ENCODE measurements around the gene BABAM2. TPM values are rescaled to one million over a fixed set of nuclear protein-coding genes. Genes with fewer than 3 reads are reported as not detected.

Gene BABAM2
- total RNA-seq, 2 experiments from 2014 or later: 19.7 to 33.2 TPM

DNA sequence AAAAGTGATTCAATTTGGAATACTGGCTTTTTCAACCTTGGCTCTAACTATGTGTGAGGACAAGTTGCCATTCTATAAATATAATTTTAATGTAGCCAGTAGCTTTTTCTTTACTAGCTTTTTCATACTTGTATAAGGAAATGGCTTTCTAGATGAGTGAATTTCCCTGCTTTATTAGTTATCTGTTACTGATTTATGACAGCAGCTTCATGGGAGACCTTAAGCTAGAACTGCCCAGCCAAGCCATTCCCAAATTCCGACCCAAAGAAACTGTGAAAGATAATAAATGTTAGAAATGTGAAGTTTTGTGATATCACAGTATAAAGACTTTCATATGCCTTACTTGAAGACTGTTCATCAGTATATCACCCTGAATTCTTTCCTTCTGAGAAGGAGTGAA lies 32.3 kb downstream of the BABAM2 start:
- Histone ChIP-seq H3K9me2 (ENCODE audit: insufficient read depth, low read length) (no peaks in the 10 kb centered on the region), H3K79me2 (ENCODE audit: insufficient read depth, low read depth, low read length) (no peaks in the 10 kb centered on the region), H3K4me3 (ENCODE audit: low read depth, low read length, poor library complexity, severe bottlenecking) (no peak overlapping the region), H3K36me3 (ENCODE audit: insufficient read depth, low read length) (no peaks in the 10 kb centered on the region), H3K27ac (ENCODE audit: low read depth, low read length, poor library complexity, severe bottlenecking) (no peak overlapping the region), H3K9me3 (ENCODE audit: low read length) (no peaks in the 10 kb centered on the region), H3K4me2 (ENCODE audit: low read length) (no peak overlapping the region), H4K20me1 (ENCODE audit: insufficient read depth, low read length) (no peaks in the 10 kb centered on the region), H2AFZ (ENCODE audit: low read length) (no peak overlapping the region), H3K4me1 (ENCODE audit: insufficient read depth, low read length, poor library complexity, severe bottlenecking) (no peaks in the 10 kb centered on the region)
- no TSS peak for BruUV-seq (replicated peaks)
- TF ChIP-seq, protein P1, sequence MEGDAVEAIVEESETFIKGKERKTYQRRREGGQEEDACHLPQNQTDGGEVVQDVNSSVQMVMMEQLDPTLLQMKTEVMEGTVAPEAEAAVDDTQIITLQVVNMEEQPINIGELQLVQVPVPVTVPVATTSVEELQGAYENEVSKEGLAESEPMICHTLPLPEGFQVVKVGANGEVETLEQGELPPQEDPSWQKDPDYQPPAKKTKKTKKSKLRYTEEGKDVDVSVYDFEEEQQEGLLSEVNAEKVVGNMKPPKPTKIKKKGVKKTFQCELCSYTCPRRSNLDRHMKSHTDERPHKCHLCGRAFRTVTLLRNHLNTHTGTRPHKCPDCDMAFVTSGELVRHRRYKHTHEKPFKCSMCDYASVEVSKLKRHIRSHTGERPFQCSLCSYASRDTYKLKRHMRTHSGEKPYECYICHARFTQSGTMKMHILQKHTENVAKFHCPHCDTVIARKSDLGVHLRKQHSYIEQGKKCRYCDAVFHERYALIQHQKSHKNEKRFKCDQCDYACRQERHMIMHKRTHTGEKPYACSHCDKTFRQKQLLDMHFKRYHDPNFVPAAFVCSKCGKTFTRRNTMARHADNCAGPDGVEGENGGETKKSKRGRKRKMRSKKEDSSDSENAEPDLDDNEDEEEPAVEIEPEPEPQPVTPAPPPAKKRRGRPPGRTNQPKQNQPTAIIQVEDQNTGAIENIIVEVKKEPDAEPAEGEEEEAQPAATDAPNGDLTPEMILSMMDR (conservative IDR thresholded peaks at IDR 0.05; ENCODE audit: low read length): no peak
- no peak for TF ChIP-seq EZH2phosphoT487 (IDR thresholded peaks at IDR 0.05; ENCODE audit: borderline replicate concordance, low read depth, low read length)
- POLR2A ChIA-PET: no interaction called here
- intact Hi-C loops (cut with micrococcal nuclease; ENCODE audit: unreplicated experiment): no loop called here
- CTCF ChIA-PET (ENCODE audit: unreplicated experiment): no interaction called here
- DNase-seq (ENCODE audit: low spot score): no peak

DNA sequence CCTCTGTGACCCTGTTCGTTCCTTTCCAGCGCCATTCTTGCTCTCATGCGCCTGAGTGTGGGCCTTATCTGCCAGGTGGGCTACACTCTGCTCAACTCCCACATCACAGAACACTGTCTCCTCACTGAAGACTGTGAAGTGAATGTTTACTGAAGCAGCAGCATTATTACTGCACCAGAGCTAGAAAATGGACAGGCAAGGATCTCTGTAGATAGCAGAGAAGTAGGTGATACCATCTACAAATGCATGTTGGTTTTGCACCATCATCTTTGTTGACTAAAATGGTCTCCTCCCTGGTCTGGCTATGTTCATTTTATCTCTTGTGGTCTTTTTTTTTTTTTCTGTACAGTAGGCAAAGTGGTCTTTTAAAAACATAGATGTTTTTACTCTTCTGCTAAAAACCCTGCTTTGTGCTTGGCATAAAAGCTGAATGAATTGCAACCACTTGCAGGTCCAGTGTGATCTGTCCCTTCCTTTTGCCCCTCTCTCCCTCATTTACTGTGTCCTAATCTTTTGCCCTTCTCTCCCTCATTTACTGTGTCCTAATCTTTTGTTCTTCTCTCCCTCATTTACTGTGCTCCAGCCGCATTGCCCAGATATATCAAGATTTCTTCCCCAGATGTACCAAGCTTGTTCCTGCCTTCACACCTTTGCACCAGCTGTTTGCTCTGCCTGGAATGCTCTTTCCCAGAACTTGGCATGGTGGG lies 35.4 kb downstream of the BABAM2 start:
- Histone ChIP-seq H3K9me3 (ENCODE audit: low read length) (no peaks in the 10 kb centered on the region), H3K4me2 (ENCODE audit: low read length) (no peak overlapping the region), H3K27ac (ENCODE audit: low read depth, low read length, poor library complexity, severe bottlenecking) (no peak overlapping the region), H3K36me3 (ENCODE audit: insufficient read depth, low read length) (no peaks in the 10 kb centered on the region), H3K4me1 (ENCODE audit: insufficient read depth, low read length, poor library complexity, severe bottlenecking) (no peaks in the 10 kb centered on the region), H2AFZ (ENCODE audit: low read length) (no peak overlapping the region), H3K79me2 (ENCODE audit: insufficient read depth, low read depth, low read length) (no peaks in the 10 kb centered on the region), H4K20me1 (ENCODE audit: insufficient read depth, low read length) (no peaks in the 10 kb centered on the region), H3K9me2 (ENCODE audit: insufficient read depth, low read length) (no peaks in the 10 kb centered on the region), H3K4me3 (ENCODE audit: low read depth, low read length, poor library complexity, severe bottlenecking) (no peak overlapping the region)
- TF ChIP-seq EZH2phosphoT487 (IDR thresholded peaks at IDR 0.05; ENCODE audit: borderline replicate concordance, low read depth, low read length): no peak
- TF ChIP-seq, protein P1 (conservative IDR thresholded peaks at IDR 0.05; ENCODE audit: low read length): no peak
- intact Hi-C loops (cut with micrococcal nuclease; ENCODE audit: unreplicated experiment): no loop called here
- DNase-seq (ENCODE audit: low spot score): no peak
- ChIA-PET POLR2A (interaction anchor here (0.6 kb wide), 2 partner anchors 78 to 126 kb away, joined by 5 read pairs; no protein-coding TSS in a partner anchor), CTCF (ENCODE audit: unreplicated experiment) (no interaction called here)
- BruUV-seq (replicated peaks): no TSS peak

DNA sequence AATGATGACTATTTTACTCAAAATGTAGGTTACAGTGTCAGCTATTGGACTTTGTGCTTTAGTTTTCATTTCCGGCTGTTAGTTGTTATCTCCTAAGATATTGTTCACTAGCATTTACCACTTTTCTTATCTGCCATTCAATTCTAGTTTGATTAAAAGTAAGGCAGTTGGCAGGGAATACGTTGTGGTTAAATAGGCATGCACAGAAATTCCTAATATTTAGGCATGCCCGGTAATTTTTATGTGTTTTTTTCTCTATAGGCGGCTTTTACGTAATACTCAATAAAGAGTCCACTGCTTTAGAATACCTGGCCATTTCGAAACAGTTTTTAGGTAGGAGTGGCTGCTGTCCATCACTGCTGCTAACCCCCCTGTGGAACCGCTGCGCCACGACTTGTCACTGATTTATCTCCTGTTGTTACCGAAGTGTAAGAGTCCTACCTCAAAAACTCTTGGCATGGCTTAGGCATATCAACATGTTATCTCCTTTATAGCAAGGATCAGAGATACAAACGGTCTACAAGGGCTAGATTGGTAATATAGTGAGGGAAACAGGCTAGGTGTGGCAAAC lies 39.5 kb downstream of the BABAM2 start:
- intact Hi-C loops (cut with micrococcal nuclease; ENCODE audit: unreplicated experiment): no loop called here
- Histone ChIP-seq H3K4me1 (ENCODE audit: insufficient read depth, low read length, poor library complexity, severe bottlenecking) (no peaks in the 10 kb centered on the region), H3K27ac (ENCODE audit: low read depth, low read length, poor library complexity, severe bottlenecking) (no peak overlapping the region), H3K36me3 (ENCODE audit: insufficient read depth, low read length) (no peaks in the 10 kb centered on the region), H3K9me3 (ENCODE audit: low read length) (no peaks in the 10 kb centered on the region), H3K4me2 (ENCODE audit: low read length) (no peak overlapping the region), H4K20me1 (ENCODE audit: insufficient read depth, low read length) (no peaks in the 10 kb centered on the region), H2AFZ (ENCODE audit: low read length) (no peak overlapping the region), H3K79me2 (ENCODE audit: insufficient read depth, low read depth, low read length) (no peaks in the 10 kb centered on the region), H3K9me2 (ENCODE audit: insufficient read depth, low read length) (no peaks in the 10 kb centered on the region), H3K4me3 (ENCODE audit: low read depth, low read length, poor library complexity, severe bottlenecking) (no peak overlapping the region)
- ChIA-PET CTCF (ENCODE audit: unreplicated experiment) (no interaction called here), POLR2A (interaction anchor here (0.7 kb wide), 1 partner anchor 43 kb away, joined by 3 read pairs; no protein-coding TSS in a partner anchor)
- no TSS peak for BruUV-seq (replicated peaks)
- TF ChIP-seq, protein P1 (conservative IDR thresholded peaks at IDR 0.05; ENCODE audit: low read length): no peak
- no peak for TF ChIP-seq EZH2phosphoT487 (IDR thresholded peaks at IDR 0.05; ENCODE audit: borderline replicate concordance, low read depth, low read length)
- DNase-seq (ENCODE audit: low spot score): no peak
